Loucy (cell line): ENCODE results near the gene PLEKHG7.
"Not testable (repeated sequence)": the region's sequence is repeated elsewhere in the genome, so short reads cannot be mapped to it uniquely, and the experiment has no call there.

Experiments used
- H2AFZ ChIP-seq: fragments of 200-600 bp; sonication (generic); 2 replicates; pipeline ENCODE4 v1.6.0; 2016; ENCODE audit warnings: antibody characterized with exemption, mild to moderate bottlenecking, low read length, moderate library complexity
- H3F3A ChIP-seq: fragments of 200-600 bp; 2 replicates; pipeline ENCODE4 v1.6.0; 2016; ENCODE audit warnings: antibody characterized with exemption, low read depth, mild to moderate bottlenecking
- H3K27me3 ChIP-seq: fragments of 200-600 bp; sonication (generic); 2 replicates; pipeline ENCODE4 v1.6.1; 2014; ENCODE audit warnings: low read length, mild to moderate bottlenecking; ENCODE audit not compliant: insufficient read depth, poor library complexity, severe bottlenecking
- H3K36me3 ChIP-seq: fragments of 200-600 bp; sonication (generic); 2 replicates; pipeline ENCODE4 v1.6.1; 2016; ENCODE audit warnings: low read length; ENCODE audit not compliant: insufficient read depth
- H3K4me1 ChIP-seq: fragments of 200-600 bp; sonication (generic); 2 replicates; pipeline ENCODE4 v1.5.1; 2014; ENCODE audit warnings: low read length, mild to moderate bottlenecking; ENCODE audit not compliant: insufficient read depth, poor library complexity, severe bottlenecking
- H3K4me2 ChIP-seq: fragments of 200-600 bp; sonication (generic); 2 replicates; pipeline ENCODE4 v1.6.0; 2014; ENCODE audit warnings: antibody characterized with exemption, low read length, low read depth, mild to moderate bottlenecking; ENCODE audit not compliant: poor library complexity, severe bottlenecking
- H3K4me3 ChIP-seq: fragments of 200-600 bp; sonication (generic); 2 replicates; pipeline ENCODE4 v1.5.1; 2014; ENCODE audit warnings: low read length, mild to moderate bottlenecking, mixed read lengths; ENCODE audit not compliant: poor library complexity, severe bottlenecking
- H3K79me2 ChIP-seq: fragments of 200-600 bp; sonication (generic); 2 replicates; pipeline ENCODE4 v1.6.1; 2014; ENCODE audit warnings: low read length; ENCODE audit not compliant: insufficient read depth
- H3K9ac ChIP-seq: fragments of 200-600 bp; sonication (generic); 2 replicates; pipeline ENCODE4 v1.6.0; 2014; ENCODE audit warnings: mild to moderate bottlenecking, low read depth, low read length, moderate library complexity; ENCODE audit not compliant: poor library complexity, severe bottlenecking
- H3K9me2 ChIP-seq: fragments of 200-600 bp; sonication (generic); replicated peaks from 2 replicates; pipeline ENCODE4 v1.6.1; 2016; ENCODE audit warnings: low read depth, low read length, mixed read lengths
- H3K9me3 ChIP-seq: fragments of 200-600 bp; sonication (generic); 2 replicates; pipeline ENCODE4 v1.6.1; 2014; ENCODE audit warnings: mild to moderate bottlenecking, antibody characterized with exemption, low read length, low read depth; ENCODE audit not compliant: insufficient read depth
- H4K20me1 ChIP-seq: fragments of 200-600 bp; sonication (generic); 2 replicates; pipeline ENCODE4 v1.6.0; 2014; ENCODE audit warnings: antibody characterized with exemption, low read length, mild to moderate bottlenecking; ENCODE audit not compliant: insufficient read depth, poor library complexity, severe bottlenecking
- EZH2phosphoT487 ChIP-seq: fragments of 200-600 bp; IDR thresholded peaks from 2 replicates; pipeline ENCODE4 v1.6.1; 2018; ENCODE audit warnings: antibody characterized with exemption, mild to moderate bottlenecking, moderate library complexity, borderline replicate concordance
- TF ChIP-seq, protein P1 (sequence below): fragments of 200-600 bp; sonication (generic); conservative IDR thresholded peaks from 2 replicates; pipeline ENCODE4 v1.5.1; 2014; ENCODE audit warnings: mild to moderate bottlenecking, antibody characterized with exemption, low read length

The PLEKHG7 gene

GRCh38 chr12:92745856-92746550, 43.2 kb downstream of the PLEKHG7 start:
- Histone ChIP-seq H3K4me2 (no peak overlapping the region), H3K4me3 (no peak overlapping the region), H3K36me3 (no peaks in the 10 kb centered on the region), H3K9ac (no peak overlapping the region), H3K9me2 (no peaks in the 10 kb centered on the region), H3F3A (no peaks in the 10 kb centered on the region), H3K79me2 (no peaks in the 10 kb centered on the region), H2AFZ (no peak overlapping the region), H3K27me3 (no peaks in the 10 kb centered on the region), H4K20me1 (no peaks in the 10 kb centered on the region), H3K4me1 (no peaks in the 10 kb centered on the region), H3K9me3 (no peaks in the 10 kb centered on the region)
- TF ChIP-seq, protein P1, sequence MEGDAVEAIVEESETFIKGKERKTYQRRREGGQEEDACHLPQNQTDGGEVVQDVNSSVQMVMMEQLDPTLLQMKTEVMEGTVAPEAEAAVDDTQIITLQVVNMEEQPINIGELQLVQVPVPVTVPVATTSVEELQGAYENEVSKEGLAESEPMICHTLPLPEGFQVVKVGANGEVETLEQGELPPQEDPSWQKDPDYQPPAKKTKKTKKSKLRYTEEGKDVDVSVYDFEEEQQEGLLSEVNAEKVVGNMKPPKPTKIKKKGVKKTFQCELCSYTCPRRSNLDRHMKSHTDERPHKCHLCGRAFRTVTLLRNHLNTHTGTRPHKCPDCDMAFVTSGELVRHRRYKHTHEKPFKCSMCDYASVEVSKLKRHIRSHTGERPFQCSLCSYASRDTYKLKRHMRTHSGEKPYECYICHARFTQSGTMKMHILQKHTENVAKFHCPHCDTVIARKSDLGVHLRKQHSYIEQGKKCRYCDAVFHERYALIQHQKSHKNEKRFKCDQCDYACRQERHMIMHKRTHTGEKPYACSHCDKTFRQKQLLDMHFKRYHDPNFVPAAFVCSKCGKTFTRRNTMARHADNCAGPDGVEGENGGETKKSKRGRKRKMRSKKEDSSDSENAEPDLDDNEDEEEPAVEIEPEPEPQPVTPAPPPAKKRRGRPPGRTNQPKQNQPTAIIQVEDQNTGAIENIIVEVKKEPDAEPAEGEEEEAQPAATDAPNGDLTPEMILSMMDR: no peak
- TF ChIP-seq EZH2phosphoT487: no peak

- no peaks in the 10 kb centered on the region for H3K4me1 ChIP-seq
- TF ChIP-seq, protein P1: no peak
- no peak for TF ChIP-seq EZH2phosphoT487
- H4K20me1 ChIP-seq: no peaks in the 10 kb centered on the region
- no peaks in the 10 kb centered on the region for H3K9me3 ChIP-seq
- H3K9me2 ChIP-seq: no peaks in the 10 kb centered on the region
- H3F3A ChIP-seq: no peaks in the 10 kb centered on the region
- no peaks in the 10 kb centered on the region for H3K27me3 ChIP-seq
- no peak overlapping the region for H2AFZ ChIP-seq
- no peak overlapping the region for H3K4me2 ChIP-seq
- H3K79me2 ChIP-seq: no peaks in the 10 kb centered on the region
- no peaks in the 10 kb centered on the region for H3K36me3 ChIP-seq
- H3K4me3 ChIP-seq: no peak overlapping the region
- H3K9ac ChIP-seq: no peak overlapping the region
These were observed 44.4 kb downstream of the PLEKHG7 start for GRCh38 chr12:92747151-92747550.

GRCh38 chr12:92749691-92750090, 46.9 kb downstream of the PLEKHG7 start:
- not testable (repeated sequence) for H3K4me2 ChIP-seq, H3F3A ChIP-seq, H4K20me1 ChIP-seq, H3K36me3 ChIP-seq, H3K9me2 ChIP-seq, H3K79me2 ChIP-seq, H3K9ac ChIP-seq, H3K27me3 ChIP-seq, H3K4me3 ChIP-seq, H2AFZ ChIP-seq, H3K9me3 ChIP-seq, H3K4me1 ChIP-seq
